Gastrocnemius medialis (tissue), 4 donors: Measurements from ENCODE around the gene DLX5. TPM values are rescaled to one million over a fixed set of nuclear protein-coding genes. Genes with fewer than 3 reads are reported as not detected.
"Not testable (repeated sequence)": the region's sequence is repeated elsewhere in the genome, so short reads cannot be mapped to it uniquely, and the experiment has no call there.

ENCODE experiments used
- ATAC-seq, 2 donors: fragments of 150-250 bp; one replicate each; pipeline ENCODE4 v1.9.1; 2016
- DNase-seq, 2 donors: peaks; one replicate each; pipeline ENCODE4 v3.0.0-alpha.2; 2019
- H3K27ac ChIP-seq, 4 donors: fragments of 200-600 bp; sonication (generic); 1 replicate in 1 of 4; 2 replicates in 3 of 4; pipeline ENCODE4 v1.5.1; 2016 to 2018; ENCODE audit warnings: mild to moderate bottlenecking in 2 of 4, moderate library complexity in 1 of 4
- H3K27me3 ChIP-seq, 3 donors: fragments of 200-600 bp; sonication (generic) in 2 of 3; 1 replicate in 1 of 3; 2 replicates in 2 of 3; pipeline versions ENCODE4 v1.5.1 to v1.6.0; 2016 to 2019; ENCODE audit warnings: mild to moderate bottlenecking in 1 of 3, moderate library complexity in 1 of 3
- H3K36me3 ChIP-seq, 2 donors: fragments of 200-600 bp; sonication (generic) in 1 of 2; one replicate each; pipeline ENCODE4 v1.5.1; 2017 to 2018
- H3K4me1 ChIP-seq, 2 donors: fragments of 200-600 bp; sonication (generic) in 1 of 2; one replicate each; pipeline ENCODE4 v1.5.1; 2016 to 2017; ENCODE audit warnings: mild to moderate bottlenecking in 2 of 2
- H3K4me3 ChIP-seq, 4 donors: fragments of 200-600 bp; sonication (generic) in 3 of 4; 1 replicate in 1 of 4; 2 replicates in 3 of 4; pipeline ENCODE4 v1.5.1; 2016 to 2019; ENCODE audit warnings: mild to moderate bottlenecking in 2 of 4
- H3K9me3 ChIP-seq, 3 donors: fragments of 200-600 bp; sonication (generic) in 2 of 3; 1 replicate in 1 of 3; 2 replicates in 2 of 3; pipeline ENCODE4 v1.5.1; 2016 to 2019
- CTCF ChIP-seq, 5 experiments: fragments of 450-650 bp in 3 of 5; fragments of 200-600 bp in 2 of 5; sonication (generic) in 2 of 5; IDR thresholded peaks in 4 of 5; conservative IDR thresholded peaks in 1 of 5; 1 replicate in 4 of 5; 2 replicates in 1 of 5; pipeline ENCODE4 v1.5.1; 2016 to 2019; ENCODE audit warnings: antibody characterized with exemption in 5 of 5, mild to moderate bottlenecking in 3 of 5, moderate library complexity in 3 of 5
- POLR2A ChIP-seq, 2 donors: fragments of 450-650 bp; IDR thresholded peaks; one replicate each; pipeline ENCODE4 v1.6.1; 2017; ENCODE audit warnings: antibody characterized with exemption in 2 of 2, mild to moderate bottlenecking in 2 of 2, moderate library complexity in 2 of 2
- in situ Hi-C, 4 donors: fragments of 200-750 bp; cut with MboI; loops; one replicate each; pipeline versions ENCODE4 v1.15.0 to v1.8.0; 2017; ENCODE audit warnings: low sequenced_read_pairs in 4 of 4
- intact Hi-C: fragments of 100-400 bp; cut with DNase I; formaldehyde crosslinking; loops from one replicate; pipeline ENCODE4 v1.15.1; 2023; ENCODE audit warnings: low total_unique reads
- total RNA-seq, 4 donors: library from RNA; depleted of rRNA; stranded (reverse); fragments of >200 nt; gene quantifications; one replicate each; pipeline versions ENCODE4 v1.1.0 to v1.2.3, GENCODE V29; 2016

The DLX5 gene
- total RNA-seq, 4 donors from 2014 or later, result 0.41 TPM; not detected in 3

DNA sequence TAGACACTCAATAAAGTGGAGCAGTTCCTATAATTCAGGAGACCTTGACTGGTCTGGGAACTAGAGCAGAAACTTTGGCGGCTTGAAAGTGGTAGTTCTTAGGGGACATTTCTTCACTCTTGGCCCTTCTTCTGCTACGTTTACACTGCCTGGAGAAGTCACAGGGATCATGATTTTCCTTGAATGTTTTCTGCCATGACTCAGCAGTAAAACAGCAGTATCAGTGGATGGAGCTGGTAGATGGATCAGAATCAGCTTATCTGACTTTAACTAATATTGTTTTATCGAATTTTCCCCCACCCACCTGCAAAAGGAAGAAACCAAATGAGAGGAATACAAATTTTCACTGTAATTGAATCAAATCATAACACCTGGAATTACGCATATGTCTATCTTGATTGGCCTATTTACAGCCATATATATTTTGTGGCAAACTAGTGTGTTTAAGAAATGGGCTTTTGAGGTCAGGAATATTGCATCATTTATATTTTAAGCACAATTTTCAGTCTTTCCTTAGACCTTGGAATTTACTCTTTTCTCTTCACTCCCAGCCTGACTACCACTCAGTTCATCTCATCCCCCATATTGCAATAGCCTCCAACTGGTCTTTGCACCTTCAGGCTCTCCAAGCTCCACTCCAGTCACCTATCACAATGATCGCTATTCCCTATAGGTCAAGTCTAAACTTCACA lies 14.9 kb upstream of the DLX5 start:
- TF ChIP-seq POLR2A (IDR thresholded peaks at IDR 0.05) (no peak), CTCF (IDR thresholded peaks at IDR 0.05 in 4 of 5, conservative IDR thresholded peaks at IDR 0.05 in 1 of 5) (no peak)
- no peaks in the 10 kb centered on the region for H3K4me1 ChIP-seq
- no peak for DNase-seq
- no peaks in the 10 kb centered on the region for H3K9me3 ChIP-seq
- no peak for ATAC-seq
- no peaks in the 10 kb centered on the region for H3K36me3 ChIP-seq
- in situ Hi-C loops (loop anchor here in 3 of 4 donors (10.0 to 25.0 kb wide), 4 partner anchors 977 to 1277 kb away; partner anchors contain the start of gene DYNC1I1 (in 1 of the 3)), intact Hi-C loops (no loop called here)
- H3K27ac ChIP-seq, result no peak overlapping the region
- H3K27me3 ChIP-seq, result peaks cover 0 to 14% (median 4%) of the 10 kb centered on the region in 3 donors
- no peak overlapping the region for H3K4me3 ChIP-seq

GRCh38 chr7:97034213-97034852 lies 9.7 kb upstream of the DLX5 start:
- H3K4me3 ChIP-seq, ATAC-seq, H3K27ac ChIP-seq, DNase-seq, H3K36me3 ChIP-seq, intact Hi-C loops, H3K9me3 ChIP-seq, H3K4me1 ChIP-seq: not testable (repeated sequence)
- in situ Hi-C loops, result loop anchor here in 2 of 4 donors (25.0 kb wide), 3 partner anchors 972 to 1272 kb away; partner anchors contain the start of gene DYNC1I1 (in 1 of the 2)
- H3K27me3 ChIP-seq, result peaks cover 0 to 11% (median 10%) of the 10 kb centered on the region in 3 donors

- no peaks in the 10 kb centered on the region for H3K9me3 ChIP-seq
- H3K4me3 ChIP-seq, result peak overlapping the region; percentile 24 to 56 (median 46)
- no peak overlapping the region for H3K27ac ChIP-seq
- ATAC-seq (peak; percentile 76 to 95), DNase-seq (peak; percentile 46 to 49)
- peaks cover 16 to 23% of the 10 kb centered on the region in 2 donors for H3K4me1 ChIP-seq
- no peaks in the 10 kb centered on the region for H3K36me3 ChIP-seq
- H3K27me3 ChIP-seq, result peaks cover 47 to 59% (median 48%) of the 10 kb centered on the region in 3 donors
- no peak for TF ChIP-seq POLR2A (IDR thresholded peaks at IDR 0.05)
- TF ChIP-seq CTCF (IDR thresholded peaks at IDR 0.05 in 4 of 5, conservative IDR thresholded peaks at IDR 0.05 in 1 of 5), result peak; percentile 47 to 79 (median 73)
- intact Hi-C loops (loop anchor here (1.0 to 2.0 kb wide), 2 partner anchors 953 to 1111 kb away; no protein-coding TSS in a partner anchor), in situ Hi-C loops (loop anchor here (5.0 to 25.0 kb wide), 6 partner anchors 950 to 1265 kb away; partner anchors contain the start of gene DYNC1I1 (in 1 of the 4))
These were observed 3.0 kb upstream of the DLX5 start for GRCh38 chr7:97027427-97028234.

DNA sequence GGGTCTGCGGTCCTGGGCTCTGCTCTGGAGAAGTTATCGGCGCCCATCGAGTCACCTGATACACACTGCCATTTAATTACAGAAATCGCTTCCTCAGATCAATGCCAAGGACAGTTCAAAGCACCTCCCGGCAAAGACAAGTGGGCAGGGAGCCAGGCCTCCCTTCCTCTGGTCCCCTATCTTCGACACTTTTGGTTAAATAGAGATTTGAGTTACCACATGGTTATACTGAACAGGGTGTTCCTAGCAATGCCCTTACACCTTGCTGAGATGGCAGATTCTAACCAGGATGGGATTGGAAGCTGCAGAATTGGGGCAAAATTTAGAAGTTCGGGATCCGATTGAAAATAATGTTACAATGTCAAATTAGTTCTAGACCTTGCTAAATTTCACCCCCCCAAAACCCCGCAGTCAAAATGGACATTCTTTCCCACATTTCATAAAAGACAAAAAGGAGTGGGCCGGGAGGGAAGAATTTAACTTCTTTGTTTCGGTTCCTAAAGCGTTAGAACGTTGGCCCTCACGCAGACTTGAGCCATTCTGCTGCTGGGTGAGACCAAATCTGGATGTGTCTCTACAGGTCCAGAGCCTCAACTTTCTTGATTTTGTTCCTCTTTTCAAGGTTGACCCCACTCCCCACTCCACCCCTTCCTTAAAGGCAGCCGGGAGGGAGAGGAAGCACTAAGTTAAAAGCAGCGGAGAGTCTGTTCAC lies 2.2 kb upstream of the DLX5 start:
- Histone ChIP-seq H3K4me3 (peak overlapping the region; percentile 24 to 56 (median 46)), H3K4me1 (peaks cover 16 to 23% of the 10 kb centered on the region in 2 donors), H3K9me3 (no peaks in the 10 kb centered on the region), H3K36me3 (no peaks in the 10 kb centered on the region), H3K27me3 (peaks cover 54 to 67% (median 56%) of the 10 kb centered on the region in 3 donors), H3K27ac (no peak overlapping the region)
- in situ Hi-C loops, result loop anchor here (5.0 to 25.0 kb wide), 6 partner anchors 950 to 1265 kb away; partner anchors contain the start of gene DYNC1I1 (in 1 of the 4)
- intact Hi-C loops, result loop anchor here (1.0 to 2.0 kb wide), 2 partner anchors 952 to 1111 kb away; no protein-coding TSS in a partner anchor
- DNase-seq (no peak), ATAC-seq (no peak)
- TF ChIP-seq POLR2A (IDR thresholded peaks at IDR 0.05) (no peak), CTCF (IDR thresholded peaks at IDR 0.05 in 4 of 5, conservative IDR thresholded peaks at IDR 0.05 in 1 of 5) (no peak)
